HepG2 (cell line): Measurements from ENCODE around the gene ADAR.

Experiments
- ARID2 ChIP-seq: sonication (generic); formaldehyde crosslinking; IDR thresholded peaks from 2 replicates; pipeline ENCODE4 v1.8.1; 2022; ENCODE audit warnings: mild to moderate bottlenecking, missing genetic modification reagents, borderline replicate concordance
- CEBPB ChIP-seq: IDR thresholded peaks from 2 replicates; pipeline ENCODE4 v1.6.1; 2011; ENCODE audit warnings: low read depth, low read length, improper control_type of control experiment, borderline replicate concordance
- EP300 ChIP-seq, 3 experiments: sonication (generic) in 1 of 3; formaldehyde crosslinking in 1 of 3; IDR thresholded peaks; 2 replicates each; pipeline versions ENCODE4 v1.5.1 to v1.6.1; 2011 to 2020; ENCODE audit warnings: low read depth in 2 of 3, low read length in 2 of 3, borderline replicate concordance in 1 of 3, improper control_type of control experiment in 1 of 3, mild to moderate bottlenecking in 1 of 3, missing genetic modification reagents in 1 of 3, moderate library complexity in 1 of 3
- POLR2A ChIP-seq, 2 experiments: IDR thresholded peaks; 2 replicates each; pipeline ENCODE4 v1.6.1; 2011; ENCODE audit warnings: low read depth in 2 of 2, low read length in 2 of 2, mild to moderate bottlenecking in 1 of 2, moderate library complexity in 1 of 2; ENCODE audit not compliant: insufficient read depth in 1 of 2
- RFXAP ChIP-seq: sonication (generic); formaldehyde crosslinking; IDR thresholded peaks from 2 replicates; pipeline ENCODE4 v1.4.0; 2020; ENCODE audit warnings: missing genetic modification reagents, borderline replicate concordance
- SRF ChIP-seq: IDR thresholded peaks from 2 replicates; pipeline ENCODE4 v1.6.1; 2011; ENCODE audit warnings: mild to moderate bottlenecking, low read depth, low read length, moderate library complexity
- TAF1 ChIP-seq: sonication (generic); formaldehyde crosslinking; IDR thresholded peaks from 2 replicates; pipeline ENCODE4 v1.4.0; 2020; ENCODE audit warnings: missing genetic modification reagents
- ZNF224 ChIP-seq: sonication (generic); formaldehyde crosslinking; IDR thresholded peaks from 2 replicates; pipeline ENCODE4 v1.5.0; 2020; ENCODE audit warnings: mild to moderate bottlenecking, missing genetic modification reagents
- ZNF577 ChIP-seq: sonication (generic); formaldehyde crosslinking; IDR thresholded peaks from 2 replicates; pipeline ENCODE4 v1.4.0; 2020; ENCODE audit warnings: mild to moderate bottlenecking, low read depth, missing genetic modification reagents, borderline replicate concordance

GRCh38 chr1:154614247-154614646 lies 6.3 kb upstream of the ADAR start:
- TF ChIP-seq ZNF577 (CRISPR knock-in tag) (no peak), EP300 (IDR thresholded peaks at IDR 0.05; ENCODE audit: low read depth in 2 of 2, low read length in 2 of 2) (no peak), EP300 (CRISPR knock-in tag; IDR thresholded peaks at IDR 0.05; ENCODE audit: borderline replicate concordance) (no peak), ZNF224 (no peak), ARID2 (CRISPR knock-in tag) (no peak), TAF1 (CRISPR knock-in tag) (no peak), CEBPB (no peak), RFXAP (CRISPR knock-in tag) (no peak), SRF (no peak), POLR2A (IDR thresholded peaks at IDR 0.05; ENCODE audit: insufficient read depth in 1 of 2, low read depth in 2 of 2, low read length in 2 of 2) (no peak)
